ENCODE measurements around the gene IFNL4.

Gene IFNL4

GRCh38 chr19:39230096-39230764 lies 18.4 kb downstream of the IFNL4 start:
- in situ Hi-C loops (cut with HindIII; ENCODE audit: low sequenced_read_pairs), result no loop called here

DNA sequence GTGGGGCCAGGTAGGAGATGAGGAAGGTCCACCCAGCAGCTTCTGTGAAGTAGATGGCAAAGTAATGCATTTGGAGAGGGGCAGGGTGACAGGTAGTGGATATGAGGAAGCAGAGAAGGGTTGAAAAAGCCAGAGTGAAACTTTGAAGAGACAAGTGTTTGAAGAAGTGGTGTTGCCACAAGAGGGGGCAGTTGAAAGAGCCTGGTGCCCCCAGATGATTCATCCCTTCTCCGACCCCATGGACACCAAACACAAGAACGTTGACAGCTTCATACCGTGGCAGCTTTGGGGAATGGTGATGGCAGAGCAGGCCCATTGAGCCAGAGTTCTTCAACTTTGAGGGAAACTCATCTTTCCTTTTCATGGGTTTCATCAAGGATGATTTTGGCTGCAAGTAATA lies 23.7 kb downstream of the IFNL4 start:
- in situ Hi-C loops (cut with HindIII; ENCODE audit: low sequenced_read_pairs), result no loop called here

- in situ Hi-C loops (cut with HindIII; ENCODE audit: low sequenced_read_pairs), result no loop called here
These were observed 24.9 kb downstream of the IFNL4 start for GRCh38 chr19:39223703-39224279.

- in situ Hi-C loops (cut with HindIII; ENCODE audit: low sequenced_read_pairs), result loop anchor here (5.0 kb wide), 1 partner anchor 33 kb away; no protein-coding TSS in a partner anchor
These were observed 29.5 kb downstream of the IFNL4 start for GRCh38 chr19:39219108-39219507.

DNA sequence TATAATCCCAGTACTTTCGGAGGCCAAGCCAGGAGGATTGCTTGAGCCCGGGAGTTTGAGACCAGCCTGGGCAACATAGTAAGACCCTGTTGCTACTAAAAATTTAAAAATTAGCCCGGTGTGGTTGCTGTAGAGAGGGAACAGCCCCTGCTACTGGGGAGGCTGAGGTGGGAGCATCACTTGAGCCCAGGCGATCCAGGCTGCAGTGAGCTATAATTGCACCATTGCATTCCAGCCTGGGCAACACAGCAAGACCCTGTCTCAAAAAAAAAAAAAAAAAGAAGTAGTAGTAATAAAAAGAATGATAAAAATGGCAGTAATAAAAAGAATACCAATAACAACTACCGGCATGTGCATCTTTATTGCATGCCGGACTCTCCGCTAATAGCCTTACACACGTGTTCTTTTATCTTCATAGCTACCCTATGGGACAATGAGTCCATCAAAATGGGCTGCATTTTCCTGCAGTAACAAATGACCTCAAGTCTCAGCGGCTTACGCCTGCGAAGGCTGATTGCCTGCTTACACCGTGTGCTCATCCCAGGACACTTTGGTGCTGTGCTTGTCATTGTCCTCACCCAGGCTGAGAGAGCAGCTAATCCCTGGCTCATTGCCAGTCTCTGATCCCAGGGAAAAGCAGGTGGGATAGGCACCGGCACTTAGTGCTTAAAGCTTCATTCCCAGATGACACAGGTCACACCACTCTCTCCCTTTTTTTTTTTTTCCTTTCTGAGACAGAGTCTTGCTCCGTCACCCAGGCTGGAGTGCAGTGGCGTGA lies 30.2 kb downstream of the IFNL4 start:
- in situ Hi-C loops (cut with HindIII; ENCODE audit: low sequenced_read_pairs), result loop anchor here (5.0 kb wide), 1 partner anchor 34 kb away; no protein-coding TSS in a partner anchor

DNA sequence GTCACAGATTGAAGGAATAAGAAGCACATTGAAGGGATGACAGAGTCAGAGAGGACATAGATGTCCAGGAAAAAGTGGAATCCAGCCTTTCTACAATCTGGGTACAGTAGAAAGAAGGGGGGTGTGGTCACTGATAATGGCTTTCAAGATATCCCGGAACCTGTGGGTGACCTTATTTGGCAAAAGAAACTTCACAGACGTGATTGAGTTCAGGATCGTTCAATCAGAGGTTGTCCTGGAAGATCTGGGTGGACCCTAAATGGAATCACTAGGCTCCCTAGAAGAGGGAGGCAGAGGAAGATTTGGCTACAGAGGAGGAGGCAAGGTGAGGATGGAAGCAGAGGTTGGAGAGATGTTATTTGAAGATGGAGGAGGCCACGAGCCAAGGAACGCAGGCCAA lies 31.6 kb downstream of the IFNL4 start:
- in situ Hi-C loops (cut with HindIII; ENCODE audit: low sequenced_read_pairs), result loop anchor here (5.0 kb wide), 1 partner anchor 35 kb away; no protein-coding TSS in a partner anchor

DNA sequence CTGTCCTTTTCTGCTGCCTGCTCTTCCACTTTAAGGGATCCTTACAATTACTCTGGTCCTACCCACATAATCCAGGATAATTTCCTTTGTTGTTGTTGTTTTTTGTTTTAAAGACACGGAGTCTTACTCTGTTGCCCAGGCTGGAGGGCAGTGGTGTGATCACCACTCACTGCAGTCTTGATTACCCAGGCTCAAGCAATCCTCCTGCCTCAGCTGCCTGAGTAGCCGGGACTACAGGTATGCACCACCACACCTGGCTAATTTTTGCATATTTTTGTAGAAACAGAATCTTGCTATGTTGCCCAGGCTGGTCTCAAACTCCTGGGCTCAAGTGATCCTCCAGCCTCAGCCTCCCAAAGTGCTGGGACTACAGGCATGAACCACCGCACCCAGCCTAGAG lies 33.3 kb downstream of the IFNL4 start:
- in situ Hi-C loops (cut with HindIII; ENCODE audit: low sequenced_read_pairs), result loop anchor here (5.0 kb wide), 1 partner anchor 37 kb away; no protein-coding TSS in a partner anchor

DNA sequence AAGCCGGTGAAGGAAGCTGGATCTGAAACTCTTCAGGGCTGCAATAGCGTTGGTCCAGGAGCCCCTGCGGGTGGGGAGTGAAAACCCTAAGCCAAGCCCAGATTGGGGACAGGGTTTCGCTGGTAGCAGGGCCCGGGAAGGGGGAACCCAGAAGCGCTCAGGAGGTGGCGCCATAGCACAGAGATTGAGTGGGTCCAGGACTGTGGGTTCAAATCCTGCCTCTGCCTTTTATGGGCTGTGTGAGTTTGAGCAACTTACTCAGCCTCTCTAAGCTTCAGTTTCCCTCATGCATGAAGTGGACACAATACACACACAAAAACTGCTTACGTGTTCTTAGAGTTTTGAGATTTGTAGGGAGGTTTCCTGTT lies 36.3 kb downstream of the IFNL4 start:
- in situ Hi-C loops (cut with HindIII; ENCODE audit: low sequenced_read_pairs), result no loop called here

GRCh38 chr19:39211731-39212374 lies 36.8 kb downstream of the IFNL4 start:
- in situ Hi-C loops (cut with HindIII; ENCODE audit: low sequenced_read_pairs), result no loop called here

GRCh38 chr19:39209196-39209595 lies 39.5 kb downstream of the IFNL4 start:
- in situ Hi-C loops (cut with HindIII; ENCODE audit: low sequenced_read_pairs), result no loop called here

DNA sequence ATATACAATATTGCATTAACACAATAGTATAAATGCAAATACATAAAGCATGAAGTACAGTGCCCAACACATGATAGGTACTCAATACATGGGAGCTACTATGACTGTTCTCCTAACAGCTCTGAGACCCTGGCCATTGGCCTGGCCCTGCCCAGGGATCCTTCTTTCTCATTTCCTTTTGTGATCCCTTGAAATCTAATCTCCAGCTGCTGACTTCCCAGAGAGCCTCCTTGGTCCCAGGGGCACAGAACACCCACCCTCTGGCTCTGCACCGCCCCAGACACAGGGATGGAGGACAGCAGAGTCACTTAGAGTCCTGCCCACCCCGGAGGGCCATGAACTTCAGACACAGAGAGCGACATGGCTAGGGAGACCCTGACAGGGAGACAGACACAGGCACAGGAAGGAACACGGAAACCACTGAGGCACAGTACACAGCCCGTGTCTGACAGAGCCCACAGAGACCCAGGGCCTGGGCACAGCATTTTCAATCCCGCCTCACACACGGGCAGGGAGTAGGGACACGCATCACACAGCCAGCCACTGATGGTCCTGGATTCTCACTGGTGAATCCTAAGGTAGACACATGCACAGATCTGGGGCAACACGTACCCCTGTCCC lies 40.4 kb downstream of the IFNL4 start:
- in situ Hi-C loops (cut with HindIII; ENCODE audit: low sequenced_read_pairs), result no loop called here

GRCh38 chr19:39207293-39207836 lies 41.3 kb downstream of the IFNL4 start:
- in situ Hi-C loops (cut with HindIII; ENCODE audit: low sequenced_read_pairs), result no loop called here

DNA sequence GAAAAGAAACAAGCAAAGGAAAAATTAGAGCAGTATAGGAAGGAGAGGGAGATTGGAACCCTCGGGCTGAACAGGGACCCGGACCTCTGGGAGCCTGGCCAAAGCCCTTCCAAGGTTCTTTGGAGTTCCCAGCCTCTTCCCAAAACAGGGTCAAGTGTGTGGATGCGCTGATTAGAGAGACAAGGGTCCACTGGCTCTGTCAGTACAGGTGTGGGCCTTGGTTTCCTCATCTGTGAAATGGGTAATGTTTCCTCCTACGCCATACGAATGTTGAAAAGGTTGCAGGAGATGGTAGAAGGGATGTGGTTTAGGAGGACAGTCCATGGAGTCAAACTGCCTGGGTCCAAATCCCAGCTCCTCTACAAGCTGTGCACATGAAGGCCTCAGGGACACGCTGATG lies 42.5 kb downstream of the IFNL4 start:
- in situ Hi-C loops (cut with HindIII; ENCODE audit: low sequenced_read_pairs), result no loop called here

DNA sequence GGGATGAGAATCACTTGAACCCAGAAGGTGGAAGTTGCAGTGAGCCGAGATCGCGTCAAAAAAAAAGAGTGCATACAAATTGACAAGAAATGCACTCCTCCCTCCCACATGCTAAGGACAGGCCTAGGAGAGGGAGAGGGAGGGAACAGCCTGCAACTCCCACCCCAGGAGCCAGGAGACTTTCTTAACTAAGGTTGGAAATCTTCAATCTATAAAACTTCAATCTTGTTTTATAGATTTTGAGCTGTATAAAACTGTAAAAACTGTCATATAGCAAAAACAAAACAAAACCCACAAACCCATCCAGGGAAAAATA lies 43.2 kb downstream of the IFNL4 start:
- in situ Hi-C loops (cut with HindIII; ENCODE audit: low sequenced_read_pairs), result no loop called here

GRCh38 chr19:39203372-39204341 lies 45.0 kb downstream of the IFNL4 start, which contains the start of gene SYCN:
Gene SYCN (minus strand): TSS chr19:39204263. CDS start chr19:39204254, 9 bp downstream.
- in situ Hi-C loops (cut with HindIII; ENCODE audit: low sequenced_read_pairs), result no loop called here

DNA sequence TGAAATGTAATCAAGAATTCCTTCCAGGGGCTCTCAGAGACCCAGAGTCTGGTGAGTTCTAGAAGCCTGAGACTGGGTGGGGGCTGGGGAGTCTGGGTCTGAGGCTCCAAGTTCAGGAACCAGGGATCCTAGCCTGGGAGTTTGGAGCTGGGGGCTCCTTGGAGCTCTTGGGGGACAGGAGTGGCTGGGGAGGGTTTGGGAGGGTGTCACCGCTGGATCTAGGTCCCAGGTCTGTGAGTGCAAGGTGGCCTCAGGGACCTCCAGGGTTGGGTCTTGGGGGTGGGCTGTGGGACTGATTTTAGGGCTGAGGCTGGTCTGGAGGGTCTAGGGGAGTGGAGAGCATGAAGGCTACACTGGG lies 45.7 kb downstream of the IFNL4 start:
- in situ Hi-C loops (cut with HindIII; ENCODE audit: low sequenced_read_pairs), result no loop called here

GRCh38 chr19:39200803-39201115 lies 47.9 kb downstream of the IFNL4 start:
- in situ Hi-C loops (cut with HindIII; ENCODE audit: low sequenced_read_pairs), result no loop called here

DNA sequence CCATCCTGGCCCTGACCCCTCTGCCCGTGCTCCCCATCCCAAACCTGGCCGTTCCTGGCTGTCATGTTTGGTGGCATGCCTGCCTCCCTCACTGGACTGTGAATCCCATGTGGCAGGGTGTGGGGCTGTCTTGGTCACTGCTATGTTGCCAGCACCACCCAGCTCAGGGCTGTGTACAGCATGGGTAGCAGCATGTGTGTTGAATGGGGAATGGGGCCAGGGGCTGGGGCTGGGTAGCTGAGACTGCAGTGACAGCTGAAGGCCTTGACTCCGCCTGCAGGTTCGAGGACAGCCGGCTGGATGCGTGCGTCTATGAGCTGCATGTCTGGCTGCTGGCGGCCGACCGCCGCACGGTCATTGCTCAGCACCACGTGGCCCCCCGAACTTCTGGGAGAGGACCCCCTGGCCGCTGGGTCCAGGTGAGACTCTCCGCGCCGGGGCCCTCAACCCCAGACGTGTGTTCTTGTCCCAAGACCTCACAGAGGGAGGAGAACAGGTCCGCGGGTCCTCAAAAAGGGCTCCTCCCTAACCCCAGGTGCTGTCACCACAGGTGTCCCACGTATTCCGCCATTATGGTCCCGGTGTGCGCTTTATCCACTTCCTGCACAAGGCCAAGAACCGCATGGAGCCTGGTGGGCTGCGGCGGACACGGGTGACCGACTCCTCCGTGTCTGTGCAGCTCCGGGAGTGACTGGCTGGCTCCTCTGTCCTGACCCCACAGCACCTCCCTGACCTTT lies 48.4 kb downstream of the IFNL4 start:
- in situ Hi-C loops (cut with HindIII; ENCODE audit: low sequenced_read_pairs), result no loop called here

- in situ Hi-C loops (cut with HindIII; ENCODE audit: low sequenced_read_pairs), result no loop called here
These were observed 49.6 kb downstream of the IFNL4 start for GRCh38 chr19:39199025-39199424.

Measured in endothelial cell of hepatic sinusoid (primary cell).